ENCODE results near the gene POLDIP3. TPM values are rescaled to one million over a fixed set of nuclear protein-coding genes. Genes with fewer than 3 reads are reported as not detected.
A peak's percentile ranks its signal among the peaks of the same experiment; 100 is the strongest.

POLDIP3 gene
- total RNA-seq, 1 donor from 2014 or later, result 48.0 TPM

DNA sequence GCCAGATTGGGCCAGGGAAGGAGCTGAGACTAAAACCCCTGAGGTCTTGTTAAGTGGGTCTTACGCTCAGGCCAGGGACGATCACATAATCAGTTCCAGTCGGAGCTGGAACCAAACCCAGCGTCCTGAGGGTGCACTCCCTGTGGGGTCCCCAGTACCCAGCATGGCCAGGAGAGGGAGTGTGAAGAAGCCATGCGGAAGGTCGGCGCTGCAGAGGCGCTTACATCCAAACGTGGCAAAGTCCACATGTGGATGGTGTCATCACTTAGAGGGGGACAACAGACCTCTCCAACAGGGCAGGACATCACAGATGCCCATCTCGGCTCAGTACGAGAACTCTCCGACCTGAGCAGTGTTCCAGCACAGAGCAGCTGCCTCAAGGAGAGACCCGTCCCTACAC, 17.4 kb upstream of the POLDIP3 start:
- no peak overlapping the region for H3K4me3 Mint-ChIP-seq (ENCODE audit: unreplicated experiment)
- DNase-seq (ENCODE audit: low spot score), result no peak

DNA sequence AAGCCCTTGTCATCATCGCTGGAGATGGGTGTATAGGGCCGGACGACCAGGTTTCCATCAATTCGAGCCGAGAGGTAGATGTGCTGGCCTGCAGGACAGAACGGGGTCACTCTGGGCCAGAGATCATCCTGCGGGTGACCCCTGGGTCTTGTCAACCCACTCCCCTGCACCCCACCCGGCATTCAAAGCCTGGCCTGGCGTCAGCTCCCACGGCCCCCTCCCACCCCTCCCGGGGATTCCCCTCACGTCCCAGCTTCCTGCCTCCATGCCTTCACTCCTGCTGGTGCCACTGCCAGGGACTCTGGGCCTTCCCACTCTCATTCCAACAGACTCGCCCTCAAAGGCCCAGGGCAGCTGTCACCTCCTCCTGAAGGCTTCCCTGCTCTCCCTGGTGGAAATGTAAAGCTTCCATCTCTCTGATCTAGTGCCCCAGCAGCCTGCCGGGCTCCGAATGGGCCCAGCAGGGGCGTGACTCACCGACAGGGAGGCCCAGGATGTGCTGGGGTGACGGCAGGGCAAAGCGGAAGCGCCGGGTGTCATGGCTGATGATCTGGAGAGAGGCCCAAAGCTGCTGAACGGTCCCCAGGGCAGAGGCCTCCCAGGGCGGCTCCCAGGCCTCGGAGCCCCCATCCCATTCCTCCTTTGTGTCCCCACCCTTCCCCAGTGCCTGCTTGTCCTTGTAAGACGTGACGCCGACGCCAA, 16.4 kb upstream of the POLDIP3 start:
- H3K27ac Mint-ChIP-seq (ENCODE audit: unreplicated experiment), result peak overlapping the region; percentile 36
- peaks cover 29% of the 10 kb centered on the region for H3K36me3 Mint-ChIP-seq (ENCODE audit: low read depth)
- H3K27me3 Mint-ChIP-seq (ENCODE audit: low read depth), result no peaks in the 10 kb centered on the region
- H3K4me3 Mint-ChIP-seq (ENCODE audit: unreplicated experiment), result no peak overlapping the region
- H3K9me3 Mint-ChIP-seq (ENCODE audit: low read depth), result no peaks in the 10 kb centered on the region
- H3K4me1 Mint-ChIP-seq (ENCODE audit: low read depth), result peaks cover 15% of the 10 kb centered on the region
- DNase-seq (ENCODE audit: low spot score), result no peak
- no peak for TF ChIP-seq CTCF (IDR thresholded peaks at IDR 0.05)

More for the DNA sequence above, 17.4 kb upstream of the POLDIP3 start:
- H3K27me3 Mint-ChIP-seq (ENCODE audit: low read depth), result no peaks in the 10 kb centered on the region
- peak; percentile 67 for TF ChIP-seq CTCF (IDR thresholded peaks at IDR 0.05)
- H3K36me3 Mint-ChIP-seq (ENCODE audit: low read depth), result peaks cover 24% of the 10 kb centered on the region
- H3K4me1 Mint-ChIP-seq (ENCODE audit: low read depth), result peaks cover 21% of the 10 kb centered on the region
- peak overlapping the region; percentile 45 for H3K27ac Mint-ChIP-seq (ENCODE audit: unreplicated experiment)
- H3K9me3 Mint-ChIP-seq (ENCODE audit: low read depth), result no peaks in the 10 kb centered on the region

DNA sequence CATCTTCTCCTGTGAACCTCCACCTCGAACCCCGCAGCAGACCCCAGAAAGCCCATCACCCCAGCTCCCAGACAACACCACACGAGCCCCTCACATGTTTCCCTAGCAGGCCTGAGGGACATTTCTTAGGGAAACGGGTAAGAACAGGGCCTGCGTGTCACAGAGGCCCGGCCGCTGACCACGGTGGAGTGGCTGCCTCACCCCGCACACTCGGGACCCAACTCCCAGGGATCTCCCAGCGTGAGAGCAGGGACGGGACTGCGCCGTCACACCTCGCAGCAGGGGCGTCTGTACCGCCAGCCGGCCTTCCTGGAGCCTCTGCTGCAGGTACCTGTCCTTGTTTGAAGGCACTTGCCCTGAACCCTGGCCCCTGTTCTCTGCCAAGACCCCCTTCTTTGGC, 15.5 kb upstream of the POLDIP3 start:
- H3K36me3 Mint-ChIP-seq (ENCODE audit: low read depth), result peaks cover 33% of the 10 kb centered on the region
- H3K27me3 Mint-ChIP-seq (ENCODE audit: low read depth), result no peaks in the 10 kb centered on the region
- H3K4me1 Mint-ChIP-seq (ENCODE audit: low read depth), result peaks cover 10% of the 10 kb centered on the region
- H3K4me3 Mint-ChIP-seq (ENCODE audit: unreplicated experiment), result no peak overlapping the region
- no peak for DNase-seq (ENCODE audit: low spot score)
- no peak overlapping the region for H3K27ac Mint-ChIP-seq (ENCODE audit: unreplicated experiment)
- TF ChIP-seq CTCF (IDR thresholded peaks at IDR 0.05), result no peak
- H3K9me3 Mint-ChIP-seq (ENCODE audit: low read depth), result no peaks in the 10 kb centered on the region

- Mint-ChIP-seq H3K36me3 (ENCODE audit: low read depth) (peaks cover 30% of the 10 kb centered on the region), H3K27me3 (ENCODE audit: low read depth) (no peaks in the 10 kb centered on the region), H3K4me3 (ENCODE audit: unreplicated experiment) (no peak overlapping the region), H3K9me3 (ENCODE audit: low read depth) (no peaks in the 10 kb centered on the region), H3K27ac (ENCODE audit: unreplicated experiment) (no peak overlapping the region), H3K4me1 (ENCODE audit: low read depth) (peaks cover 11% of the 10 kb centered on the region)
- DNase-seq (ENCODE audit: low spot score), result no peak
- TF ChIP-seq CTCF (IDR thresholded peaks at IDR 0.05), result no peak
These were observed 13.3 kb upstream of the POLDIP3 start for GRCh38 chr22:42627981-42628380.

DNA sequence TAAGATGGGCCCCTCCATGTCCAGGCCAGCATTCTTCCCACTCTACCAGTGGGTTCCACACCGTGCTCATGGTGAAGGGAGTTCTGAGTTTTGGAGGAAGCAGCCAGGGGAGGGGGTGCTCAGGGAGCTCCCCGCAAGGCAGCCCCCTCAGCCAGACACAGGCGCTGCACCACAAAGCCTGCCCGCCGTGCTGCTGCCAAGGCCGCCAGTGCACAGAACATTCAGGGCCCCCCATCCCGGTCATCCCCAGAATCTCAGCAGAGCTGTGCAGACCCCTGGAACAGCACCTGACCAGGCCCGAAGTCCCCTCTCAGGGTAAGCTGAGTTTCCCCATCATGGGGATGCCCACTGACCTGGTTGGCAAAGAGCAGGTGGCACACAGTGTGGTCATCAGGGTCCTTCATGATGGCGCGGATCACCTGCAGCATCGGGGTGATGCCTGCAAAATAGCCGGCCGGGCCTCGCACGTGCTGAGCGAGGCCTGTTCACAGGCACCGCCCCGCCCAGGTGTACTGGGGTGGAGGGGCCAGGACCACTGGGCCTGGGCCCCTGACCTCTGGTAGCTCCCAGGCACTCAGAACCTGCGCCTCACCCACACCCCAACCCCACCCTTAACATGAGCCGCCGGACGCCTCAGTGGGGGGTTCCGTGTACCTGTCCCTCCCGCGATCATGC, 12.4 kb upstream of the POLDIP3 start:
- Mint-ChIP-seq H3K9me3 (ENCODE audit: low read depth) (no peaks in the 10 kb centered on the region), H3K4me3 (ENCODE audit: unreplicated experiment) (no peak overlapping the region)

More for the DNA sequence above, 12.4 kb upstream of the POLDIP3 start:
- no peak for DNase-seq (ENCODE audit: low spot score)
- no peaks in the 10 kb centered on the region for H3K27me3 Mint-ChIP-seq (ENCODE audit: low read depth)
- H3K36me3 Mint-ChIP-seq (ENCODE audit: low read depth), result peaks cover 28% of the 10 kb centered on the region
- H3K4me1 Mint-ChIP-seq (ENCODE audit: low read depth), result peaks cover 15% of the 10 kb centered on the region
- no peak overlapping the region for H3K27ac Mint-ChIP-seq (ENCODE audit: unreplicated experiment)
- TF ChIP-seq CTCF (IDR thresholded peaks at IDR 0.05), result no peak

All from chondrocyte (in vitro differentiated cells).